Measurements from ENCODE around the gene PTPRCAP.

The PTPRCAP gene

DNA sequence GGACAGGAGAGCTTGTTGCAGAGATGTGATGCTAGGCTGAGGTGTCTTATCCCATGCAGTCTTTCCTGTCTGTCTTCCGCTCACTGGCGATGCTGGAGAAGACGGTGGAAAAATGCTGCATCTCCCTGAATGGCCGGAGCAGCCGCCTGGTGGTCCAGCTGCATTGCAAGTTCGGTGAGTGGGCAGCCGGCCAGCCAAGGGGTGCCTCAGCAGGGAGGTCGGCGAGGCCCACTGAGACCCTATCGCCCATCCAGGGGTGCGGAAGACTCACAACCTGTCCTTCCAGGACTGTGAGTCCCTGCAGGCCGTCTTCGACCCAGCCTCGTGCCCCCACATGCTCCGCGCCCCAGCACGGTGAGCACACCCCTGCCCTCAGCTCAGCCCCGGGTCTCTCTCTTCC is 44.0 kb downstream of the PTPRCAP start:
- DNase-seq: no peak

DNA sequence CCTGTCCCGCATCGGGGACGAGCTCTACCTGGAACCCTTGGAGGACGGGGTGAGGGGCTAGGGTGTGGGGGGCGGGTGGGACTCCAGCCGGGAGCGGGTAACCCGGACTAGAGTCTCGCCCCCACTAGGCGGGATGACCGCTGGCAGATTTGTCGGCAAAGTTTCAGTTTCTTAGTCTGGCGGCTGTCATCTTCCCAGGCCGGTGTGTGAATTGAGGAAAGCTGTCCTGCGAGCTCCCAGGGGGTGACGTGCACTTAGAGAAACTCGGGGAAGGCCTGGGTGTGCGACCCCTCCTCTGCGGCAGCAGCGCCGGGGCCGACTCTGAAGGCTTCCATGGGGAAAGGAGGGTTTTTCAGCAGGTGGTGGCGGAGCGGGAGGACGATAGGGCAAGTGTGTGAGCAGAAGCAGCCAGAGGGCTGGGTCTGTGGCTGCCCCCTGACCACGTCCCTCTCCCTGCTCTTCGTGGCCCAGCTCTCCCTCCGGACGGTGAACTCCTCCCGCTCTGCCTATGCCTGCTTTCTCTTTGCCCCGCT is 45.2 kb downstream of the PTPRCAP start:
- no peak for DNase-seq

DNA sequence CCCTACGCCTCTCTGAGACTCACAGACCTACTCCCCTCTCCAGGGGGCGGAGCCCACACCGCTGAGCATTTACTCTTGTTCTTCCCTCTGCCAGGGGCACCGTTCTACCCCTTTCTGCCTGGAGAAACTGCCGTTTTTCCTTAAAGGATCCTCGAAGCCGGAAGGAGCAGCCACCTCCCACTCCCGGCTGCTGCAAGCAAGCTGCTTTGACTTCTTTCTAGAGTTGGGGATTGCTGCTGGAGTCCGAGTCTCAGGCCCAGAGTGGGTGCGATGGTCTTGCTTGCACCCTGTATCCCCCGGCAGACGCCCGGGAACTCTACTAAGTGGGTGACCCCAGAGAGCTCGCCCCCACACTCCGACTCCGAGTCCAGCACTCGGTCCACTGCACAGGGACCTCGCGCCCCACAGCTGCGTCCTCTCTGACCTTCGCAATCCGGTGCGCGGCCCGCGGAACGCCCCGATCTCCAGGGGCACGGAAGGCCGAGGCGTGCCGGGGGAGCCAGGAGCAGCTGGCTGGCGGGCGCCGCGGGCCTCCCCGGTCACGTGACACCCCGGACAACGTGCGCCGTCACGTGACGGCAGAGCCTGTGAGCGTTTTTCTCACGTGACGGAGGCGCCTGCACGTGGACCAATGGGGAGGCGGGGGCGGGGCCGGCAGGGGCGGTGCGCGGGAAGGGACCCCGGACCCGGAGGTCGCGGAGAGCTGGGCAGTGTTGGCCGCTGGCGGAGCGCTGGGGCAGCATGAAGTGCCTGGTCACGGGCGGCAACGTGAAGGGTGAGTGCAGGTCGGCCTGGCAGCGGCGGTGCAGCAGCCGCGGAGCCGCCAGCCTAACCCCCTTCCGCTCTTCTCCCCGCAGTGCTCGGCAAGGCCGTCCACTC is 45.9 kb downstream of the PTPRCAP start, which contains the start of gene RAD9A:
RAD9A (plus strand) TSS at position 683 of the 879 bp plus-strand sequence; CDS start at position 742, 59 bp downstream.
- DNase-seq: peak; percentile 88

DNA sequence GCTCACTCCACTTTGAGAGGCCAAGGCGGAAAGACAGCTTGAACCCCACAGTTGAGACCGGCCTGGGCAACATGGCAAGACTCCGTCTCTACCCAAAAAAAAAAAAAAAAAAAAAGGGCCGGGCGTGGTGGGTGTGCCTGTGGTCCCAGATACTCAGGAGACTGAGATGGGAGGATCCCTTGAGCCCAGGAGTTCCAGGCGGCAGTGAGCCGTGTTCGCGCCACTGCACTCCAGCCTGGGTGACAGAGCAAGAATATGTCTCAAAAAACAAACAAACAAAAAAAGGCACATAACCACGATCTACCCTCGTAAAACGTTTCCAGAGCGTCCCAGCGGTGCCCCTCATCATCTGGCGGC is 46.6 kb downstream of the PTPRCAP start:
- DNase-seq: no peak

DNA sequence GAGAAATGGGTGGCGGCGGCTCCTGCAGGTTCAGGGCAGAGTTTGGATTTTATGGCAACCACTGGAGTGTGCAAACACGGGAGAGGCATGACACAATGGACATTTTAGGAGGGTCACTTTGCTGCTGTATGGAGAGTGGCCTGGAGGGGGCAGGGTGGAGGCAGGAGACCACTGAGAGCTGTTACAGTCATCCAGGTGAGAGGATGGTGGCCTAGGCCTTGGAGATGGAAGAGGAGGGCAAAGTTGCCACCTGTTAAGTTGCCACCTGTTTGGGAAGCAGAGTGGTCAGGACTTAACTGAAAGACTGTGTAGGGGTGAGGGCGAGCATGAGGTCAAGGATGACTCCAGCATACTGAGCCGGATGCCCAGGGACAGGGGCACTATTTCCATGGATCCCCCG is 48.0 kb downstream of the PTPRCAP start:
- DNase-seq: peak; percentile 66

DNA sequence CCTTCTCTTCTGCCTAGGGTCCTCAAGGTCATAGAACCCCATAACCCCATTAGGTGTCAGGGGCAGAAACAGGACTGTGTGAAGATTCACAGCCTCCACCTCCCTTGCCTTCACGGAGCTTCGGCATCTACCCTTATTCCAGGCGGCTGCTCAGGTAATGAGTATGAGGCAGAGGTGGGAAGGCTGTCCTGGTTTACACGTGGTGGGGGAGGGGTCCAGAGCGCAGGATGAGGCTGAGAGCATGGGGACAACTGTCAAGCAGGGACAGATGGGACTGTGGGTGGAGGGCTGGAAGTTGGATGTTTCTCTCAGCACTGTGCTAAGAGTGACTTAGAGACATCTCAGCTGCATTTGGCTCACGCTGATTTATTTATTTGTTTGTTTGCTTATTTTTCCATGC is 50.0 kb downstream of the PTPRCAP start:
- no peak for DNase-seq

DNA sequence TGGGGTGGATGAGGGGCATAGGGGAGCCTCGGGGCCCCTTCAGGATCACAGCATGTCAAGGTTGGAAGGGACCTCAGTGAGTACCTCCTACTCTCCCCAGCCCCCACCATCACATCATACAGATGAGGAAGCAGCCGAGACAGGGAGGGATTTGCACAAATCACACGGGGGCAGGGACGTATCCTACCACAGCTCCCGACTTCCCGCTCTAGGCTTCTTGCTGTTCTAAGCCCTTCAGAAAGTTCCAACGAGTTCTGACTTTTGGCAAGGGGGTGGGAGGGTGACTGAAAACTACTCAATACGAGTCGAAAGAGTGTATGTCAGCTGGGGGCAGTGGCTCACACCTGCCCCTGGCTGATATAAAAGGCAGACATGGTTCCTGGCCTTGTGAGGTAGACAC is 50.4 kb downstream of the PTPRCAP start:
- DNase-seq: no peak

Measured in activated T-cell treated with anti-CD3 and anti-CD28 coated beads, Interleukin-2, amount 50 U/mL, for 1 hour (primary cell).